Measurements from ENCODE around the gene IL1R2. TPM values are rescaled to one million over a fixed set of nuclear protein-coding genes. Genes with fewer than 3 reads are reported as not detected.
A peak's percentile ranks its signal among the peaks of the same experiment; 100 is the strongest.

The IL1R2 gene
- total RNA-seq, 3 donors from 2014 or later: 17.9 to 40.3 (median 39.8) TPM

- TF ChIP-seq CTCF (IDR thresholded peaks at IDR 0.05): no peak
- Histone ChIP-seq H3K36me3 (ENCODE audit: low read depth) (no peaks in the 10 kb centered on the region), H3K4me1 (ENCODE audit: low read depth) (no peaks in the 10 kb centered on the region), H3K4me3 (no peak overlapping the region), H3K9me3 (no peaks in the 10 kb centered on the region)
- DNase-seq: no peak
- peak; percentile 11 for ATAC-seq
- intact Hi-C loops (cut with DNase I, micrococcal nuclease): loop anchor here in 1 of 2 donors (10.0 kb wide), 1 partner anchor 76 kb away; no protein-coding TSS in a partner anchor
These were observed 30.9 kb upstream of the IL1R2 start for GRCh38 chr2:101960819-101961337.

GRCh38 chr2:101961338-101962191 is 30.2 kb upstream of the IL1R2 start:
- H3K4me1 ChIP-seq (ENCODE audit: low read depth): no peaks in the 10 kb centered on the region
- intact Hi-C loops (cut with DNase I, micrococcal nuclease): loop anchor here in 1 of 2 donors (10.0 kb wide), 1 partner anchor 77 kb away; no protein-coding TSS in a partner anchor

GRCh38 chr2:101962309-101962708 is 29.5 kb upstream of the IL1R2 start:
- intact Hi-C loops (cut with DNase I, micrococcal nuclease): loop anchor here in 1 of 2 donors (10.0 kb wide), 1 partner anchor 78 kb away; no protein-coding TSS in a partner anchor
- no peaks in the 10 kb centered on the region for H3K9me3 ChIP-seq
- TF ChIP-seq CTCF (IDR thresholded peaks at IDR 0.05): no peak
- H3K36me3 ChIP-seq (ENCODE audit: low read depth): no peaks in the 10 kb centered on the region
- DNase-seq (no peak), ATAC-seq (peak; percentile 6)
- no peaks in the 10 kb centered on the region for H3K4me1 ChIP-seq (ENCODE audit: low read depth)
- H3K4me3 ChIP-seq: no peak overlapping the region

More at GRCh38 chr2:101961338-101962191, 30.2 kb upstream of the IL1R2 start:
- Histone ChIP-seq H3K9me3 (no peaks in the 10 kb centered on the region), H3K36me3 (ENCODE audit: low read depth) (no peaks in the 10 kb centered on the region), H3K4me3 (no peak overlapping the region)
- TF ChIP-seq CTCF (IDR thresholded peaks at IDR 0.05): no peak
- ATAC-seq (peak; percentile 71), DNase-seq (peak; percentile 47 to 69 (median 60))

DNA sequence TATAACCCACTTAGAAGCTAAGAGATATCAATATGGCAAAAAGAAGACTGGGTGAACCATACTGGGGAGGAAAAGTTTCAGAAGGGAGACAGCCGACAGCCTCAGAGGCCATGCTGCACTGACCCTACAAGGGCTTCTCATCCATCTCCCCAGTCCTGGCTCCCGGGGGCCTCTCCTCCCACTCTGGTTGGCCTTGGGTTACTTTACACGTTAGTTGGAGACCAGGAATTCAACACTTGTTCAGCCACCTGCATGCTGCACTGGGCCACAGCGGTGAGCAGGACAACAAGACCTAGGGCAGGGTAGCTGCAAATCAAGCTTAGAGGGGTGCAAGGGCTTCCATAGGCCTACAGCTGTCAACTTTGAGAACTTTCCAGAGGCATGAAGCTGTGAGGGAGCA is 28.6 kb upstream of the IL1R2 start:
- intact Hi-C loops (cut with DNase I, micrococcal nuclease): loop anchor here in 1 of 2 donors (10.0 kb wide), 1 partner anchor 78 kb away; no protein-coding TSS in a partner anchor
- H3K4me1 ChIP-seq (ENCODE audit: low read depth): no peaks in the 10 kb centered on the region
- no peaks in the 10 kb centered on the region for H3K9me3 ChIP-seq
- H3K4me3 ChIP-seq: no peak overlapping the region
- DNase-seq (no peak), ATAC-seq (no peak)
- no peak for TF ChIP-seq CTCF (IDR thresholded peaks at IDR 0.05)
- no peaks in the 10 kb centered on the region for H3K36me3 ChIP-seq (ENCODE audit: low read depth)

GRCh38 chr2:101967826-101968513 is 23.8 kb upstream of the IL1R2 start:
- DNase-seq (peak in 1 of 3 donors; percentile 13), ATAC-seq (peak; percentile 14)
- no peaks in the 10 kb centered on the region for H3K4me1 ChIP-seq (ENCODE audit: low read depth)
- no peaks in the 10 kb centered on the region for H3K9me3 ChIP-seq
- no peak overlapping the region for H3K4me3 ChIP-seq
- H3K36me3 ChIP-seq (ENCODE audit: low read depth): no peaks in the 10 kb centered on the region
- no peak for TF ChIP-seq CTCF (IDR thresholded peaks at IDR 0.05)
- intact Hi-C loops (cut with DNase I, micrococcal nuclease): loop anchor here in 1 of 2 donors (10.0 kb wide), 1 partner anchor 83 kb away; no protein-coding TSS in a partner anchor

Measured in mucosa of descending colon (tissue), 3 donors.